HT-29 (cell line): ENCODE data around the gene ZNF770. TPM values are rescaled to one million over a fixed set of nuclear protein-coding genes. Genes with fewer than 3 reads are reported as not detected.
"Not testable (repeated sequence)": the region's sequence is repeated elsewhere in the genome, so short reads cannot be mapped to it uniquely, and the experiment has no call there.

ENCODE experiments used
- DNase-seq: peaks from one replicate; pipeline ENCODE4 v3.0.0-alpha.2; 2015; ENCODE audit warnings: low spot score
- total RNA-seq: library from RNA; depleted of rRNA; stranded (reverse); fragments of >200 nt; shearing (Covaris generic); gene quantifications from 2 replicates; pipeline ENCODE4 v1.2.3, GENCODE V29; 2014; rRNA removed

ZNF770 gene
- total RNA-seq, 1 experiment from 2014 or later: 10.5 TPM

GRCh38 chr15:34976073-34976472, 12.0 kb downstream of the ZNF770 start:
- DNase-seq: no peak

GRCh38 chr15:34973512-34973911, 14.6 kb downstream of the ZNF770 start:
- DNase-seq: no peak

- not testable (repeated sequence) for DNase-seq
Observed at GRCh38 chr15:34970098-34970643, 17.9 kb downstream of the ZNF770 start.

- peak; percentile 99 for DNase-seq
Observed at GRCh38 chr15:34969340-34970097, 18.6 kb downstream of the ZNF770 start, which contains the start of gene AQR. AQR (minus strand) TSS chr15:34969742; CDS start chr15:34969613, 129 bp downstream.

GRCh38 chr15:34964277-34964676, 23.8 kb downstream of the ZNF770 start:
- DNase-seq: no peak

- no peak for DNase-seq
Observed at GRCh38 chr15:34953851-34954250, 34.2 kb downstream of the ZNF770 start.

- no peak for DNase-seq
Observed at GRCh38 chr15:34952481-34952880, 35.6 kb downstream of the ZNF770 start.

GRCh38 chr15:34951993-34952392, 36.1 kb downstream of the ZNF770 start:
- no peak for DNase-seq

GRCh38 chr15:34944936-34945335, 43.2 kb downstream of the ZNF770 start:
- DNase-seq: no peak

- DNase-seq: no peak
Observed at GRCh38 chr15:34943711-34944110, 44.4 kb downstream of the ZNF770 start.

- DNase-seq: not testable (repeated sequence)
Observed at GRCh38 chr15:34943264-34943663, 44.8 kb downstream of the ZNF770 start.

- DNase-seq: no peak
Observed at GRCh38 chr15:34942363-34942762, 45.7 kb downstream of the ZNF770 start.

- DNase-seq: no peak
Observed at GRCh38 chr15:34941831-34942230, 46.3 kb downstream of the ZNF770 start.

GRCh38 chr15:34941185-34941698, 46.8 kb downstream of the ZNF770 start:
- DNase-seq: no peak

GRCh38 chr15:34933432-34933975, 54.6 kb downstream of the ZNF770 start:
- no peak for DNase-seq

- not testable (repeated sequence) for DNase-seq
Observed at GRCh38 chr15:34928349-34928748, 59.7 kb downstream of the ZNF770 start.

Other genes starting within 250 kb of the ZNF770 start
- not detected in 2 replicates for gene GJD2, start 233.3 kb downstream of the ZNF770 start, total RNA-seq
- gene ACTC1, start 192.7 kb downstream of the ZNF770 start, total RNA-seq: not detected in 2 replicates
- gene AQR, start 18.5 kb downstream of the ZNF770 start, total RNA-seq: 18.0 and 20.0 TPM in 2 replicates
- not detected in 2 replicates for gene NANOGP8, start 97.0 kb upstream of the ZNF770 start, total RNA-seq